ENCODE results near the gene PGS1.

Gene PGS1

DNA sequence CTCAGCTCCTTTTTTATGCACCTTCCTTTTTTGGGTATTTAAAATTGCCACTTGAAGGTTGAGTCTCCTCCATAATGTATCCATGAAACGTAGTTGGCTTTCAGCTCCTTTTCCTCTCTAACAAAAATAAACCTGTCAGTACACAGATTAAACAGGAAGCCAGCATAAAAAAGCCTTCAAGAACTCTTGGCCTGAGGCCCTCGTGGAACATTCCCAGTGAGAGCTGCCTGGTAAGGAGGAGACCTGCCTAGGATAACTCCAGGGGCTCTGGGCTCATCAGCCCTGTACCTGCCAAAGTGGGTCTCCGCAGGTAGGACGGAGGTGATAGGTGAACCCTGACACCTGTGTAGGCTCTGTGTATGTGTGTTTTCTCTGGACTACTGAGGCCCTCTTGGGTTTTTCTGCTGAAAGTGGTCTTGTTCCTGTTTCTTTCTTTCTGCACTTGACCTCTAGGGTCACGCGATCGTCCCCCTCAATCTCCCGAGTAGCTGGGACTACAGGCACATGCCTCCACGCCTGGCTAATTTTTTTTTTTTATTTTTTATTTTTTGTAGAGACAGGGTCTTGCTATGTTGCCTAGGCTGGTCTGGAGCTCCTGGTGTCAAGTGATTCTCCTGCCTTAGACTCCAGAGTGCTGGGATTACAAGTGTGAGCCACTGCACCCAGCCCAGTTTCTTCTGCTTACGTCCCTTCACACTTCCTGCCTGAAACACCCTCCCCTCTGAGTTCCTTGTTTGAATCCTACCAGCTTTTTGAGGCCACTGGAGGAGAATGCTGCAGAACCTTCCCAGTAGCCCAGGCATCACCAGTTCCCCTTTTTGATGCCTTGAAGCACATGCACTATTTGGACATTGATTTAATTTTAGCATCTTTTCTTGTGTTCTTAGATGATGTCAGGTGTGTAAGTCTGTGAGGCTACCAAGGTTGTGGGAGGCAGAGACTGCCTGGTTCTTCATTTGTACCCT, 9.8 kb downstream of the PGS1 start:
- Histone ChIP-seq H3K9me3 (no peaks in the 10 kb centered on the region), H3K27me3 (no peaks in the 10 kb centered on the region), H3K4me3 (no peak overlapping the region), H3K36me3 (peaks cover 0 to 3% (median 0%) of the 10 kb centered on the region in 3 donors), H3K4me1 (peaks cover 0 to 61% (median 22%) of the 10 kb centered on the region in 4 donors), H3K27ac (peak overlapping the region; percentile 35 to 66)
- no peak for TF ChIP-seq CTCF (IDR thresholded peaks at IDR 0.05)
- peak in 1 of 2 donors; percentile 47 for DNase-seq
- intact Hi-C loops (cut with DNase I; ENCODE audit: low total_unique reads) = no loop called here

GRCh38 chr17:78390241-78391050, 12.0 kb downstream of the PGS1 start:
- H3K9me3 ChIP-seq = no peaks in the 10 kb centered on the region
- intact Hi-C loops (cut with DNase I; ENCODE audit: low total_unique reads) = no loop called here
- no peak overlapping the region for H3K4me3 ChIP-seq
- peaks cover 0 to 22% (median 0%) of the 10 kb centered on the region in 3 donors for H3K36me3 ChIP-seq
- DNase-seq = no peak
- H3K27me3 ChIP-seq = no peaks in the 10 kb centered on the region
- H3K27ac ChIP-seq = no peak overlapping the region
- TF ChIP-seq CTCF (IDR thresholded peaks at IDR 0.05) = no peak
- peaks cover 0 to 47% (median 13%) of the 10 kb centered on the region in 4 donors for H3K4me1 ChIP-seq

- Histone ChIP-seq H3K4me3 (no peak overlapping the region), H3K4me1 (peaks cover 0 to 47% (median 12%) of the 10 kb centered on the region in 4 donors), H3K27ac (no peak overlapping the region), H3K27me3 (no peaks in the 10 kb centered on the region), H3K36me3 (peaks cover 0 to 25% (median 0%) of the 10 kb centered on the region in 3 donors), H3K9me3 (no peaks in the 10 kb centered on the region)
- TF ChIP-seq CTCF (IDR thresholded peaks at IDR 0.05) = no peak
- no peak for DNase-seq
- intact Hi-C loops (cut with DNase I; ENCODE audit: low total_unique reads) = no loop called here
These were observed 12.6 kb downstream of the PGS1 start for GRCh38 chr17:78391051-78391431.

- DNase-seq = no peak
- Histone ChIP-seq H3K4me1 (peaks cover 7 to 53% (median 19%) of the 10 kb centered on the region in 4 donors), H3K9me3 (no peaks in the 10 kb centered on the region), H3K4me3 (no peak overlapping the region), H3K27ac (no peak overlapping the region), H3K36me3 (peaks cover 0 to 30% (median 3%) of the 10 kb centered on the region in 3 donors), H3K27me3 (no peaks in the 10 kb centered on the region)
- TF ChIP-seq CTCF (IDR thresholded peaks at IDR 0.05) = no peak
- intact Hi-C loops (cut with DNase I; ENCODE audit: low total_unique reads) = no loop called here
These were observed 13.4 kb downstream of the PGS1 start for GRCh38 chr17:78391843-78392242.

- DNase-seq = no peak
- Histone ChIP-seq H3K4me1 (peaks cover 10 to 53% (median 24%) of the 10 kb centered on the region in 4 donors), H3K27ac (no peak overlapping the region), H3K9me3 (no peaks in the 10 kb centered on the region), H3K36me3 (peaks cover 0 to 30% (median 3%) of the 10 kb centered on the region in 3 donors), H3K27me3 (no peaks in the 10 kb centered on the region), H3K4me3 (no peak overlapping the region)
- TF ChIP-seq CTCF (IDR thresholded peaks at IDR 0.05) = no peak
- intact Hi-C loops (cut with DNase I; ENCODE audit: low total_unique reads) = no loop called here
These were observed 13.8 kb downstream of the PGS1 start for GRCh38 chr17:78392295-78392694.
